Sigmoid colon (tissue), 7 donors: ENCODE measurements around the gene PLEKHO2. TPM values are rescaled to one million over a fixed set of nuclear protein-coding genes. Genes with fewer than 3 reads are reported as not detected.

Experiments used
- DNase-seq: peaks from one replicate; pipeline ENCODE4 v3.0.0-alpha.2; 2019
- H3K27ac ChIP-seq, 4 donors: fragments of 200-600 bp; sonication (generic); one replicate each; pipeline ENCODE4 v1.5.1; 2016 to 2019; ENCODE audit warnings: mild to moderate bottlenecking in 1 of 4
- H3K27me3 ChIP-seq, 3 donors: fragments of 200-600 bp; sonication (generic); one replicate each; pipeline ENCODE4 v1.5.1; 2019; ENCODE audit warnings: mild to moderate bottlenecking in 1 of 3
- H3K36me3 ChIP-seq, 4 donors: fragments of 200-600 bp; sonication (generic); one replicate each; pipeline ENCODE4 v1.5.1; 2016 to 2019
- H3K4me1 ChIP-seq, 4 donors: fragments of 200-600 bp; sonication (generic); one replicate each; pipeline ENCODE4 v1.5.1; 2017 to 2019
- H3K4me3 ChIP-seq, 4 donors: fragments of 200-600 bp; sonication (generic); one replicate each; pipeline ENCODE4 v1.5.1; 2017 to 2019; ENCODE audit warnings: mild to moderate bottlenecking in 2 of 4, moderate library complexity in 1 of 4
- H3K9me3 ChIP-seq, 4 donors: fragments of 200-600 bp in 3 of 4; sonication (generic) in 3 of 4; one replicate each; pipeline versions ENCODE4 v1.5.1 to v1.6.1; 2013 to 2019
- EP300 ChIP-seq, 4 donors: sonication (generic); formaldehyde crosslinking; IDR thresholded peaks; one replicate each; pipeline ENCODE4 v1.6.1; 2017; ENCODE audit warnings: antibody characterized with exemption in 4 of 4
- POLR2A ChIP-seq, 2 donors: fragments of 450-650 bp; IDR thresholded peaks; one replicate each; pipeline ENCODE4 v1.6.1; 2016; ENCODE audit warnings: antibody characterized with exemption in 2 of 2, mild to moderate bottlenecking in 2 of 2, moderate library complexity in 2 of 2
- POLR2AphosphoS5 ChIP-seq, 4 donors: sonication (generic); formaldehyde crosslinking; IDR thresholded peaks; one replicate each; pipeline ENCODE4 v1.6.1; 2017; ENCODE audit warnings: antibody characterized with exemption in 4 of 4
- WGBS, 2 donors: extraction: QIAGEN DNeasy Blood & Tissue Kit; methylation state at CpG; one replicate each; pipeline ENCODE4 v1.1.7; 2013; 5-methylcytosine and 5-hydroxymethylcytosine counted together
- intact Hi-C: fragments of 100-400 bp; cut with DNase I; formaldehyde crosslinking; loops from one replicate; pipeline ENCODE4 v1.15.1; 2023
- polyA plus RNA-seq, 3 donors: library from polyadenylated mRNA; stranded (reverse); fragments of 200-250 nt; gene quantifications; one replicate each; pipeline ENCODE4 v1.2.3, GENCODE V29; 2013
- total RNA-seq, 4 donors: library from RNA; depleted of rRNA; stranded (reverse); fragments of >200 nt; gene quantifications; one replicate each; pipeline ENCODE4 v1.1.0, GENCODE V29; 2016
- TF ChIP-seq, protein P1 (sequence below), 4 experiments: fragments of 450-650 bp in 3 of 4; fragments of 200-600 bp in 1 of 4; IDR thresholded peaks; one replicate each; pipeline ENCODE4 v1.5.1; 2016 to 2019; ENCODE audit warnings: antibody characterized with exemption in 4 of 4, mild to moderate bottlenecking in 3 of 4, moderate library complexity in 2 of 4
- donor health status: healthy with polysubstance abuse.
- donor health status: Bipolar disorder and iron deficiency.
- donor health status: healthy.

Gene PLEKHO2
- total and polyA plus RNA-seq, 7 donors = 11.4 to 43.4 (median 20.1) TPM

DNA sequence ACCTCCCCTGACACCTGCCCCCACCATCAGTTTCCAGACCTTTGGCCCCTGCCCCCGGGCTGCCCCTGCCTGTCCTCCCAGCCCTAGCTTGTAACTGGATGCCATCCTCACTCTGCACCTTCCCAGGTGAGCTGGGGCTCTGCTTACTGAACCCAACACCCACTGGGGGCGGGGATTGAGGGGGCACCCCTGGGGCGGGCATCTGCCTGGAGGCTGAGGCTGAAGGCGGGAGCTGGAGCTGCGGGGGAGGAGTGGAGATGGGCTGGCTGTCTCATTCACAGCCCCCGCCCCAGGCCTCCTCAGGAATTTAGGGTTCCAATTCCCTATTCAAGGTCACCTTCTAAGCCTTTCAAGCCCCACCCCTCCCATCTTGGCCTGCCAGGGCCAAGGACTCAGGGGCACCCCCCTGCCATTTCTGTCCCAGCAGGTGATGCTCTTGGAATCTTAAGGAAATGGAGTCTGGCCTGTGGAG lies 33.9 kb upstream of the PLEKHO2 start:
- Histone ChIP-seq H3K4me1 (peaks cover 0 to 51% (median 45%) of the 10 kb centered on the region in 4 donors), H3K9me3 (no peaks in the 10 kb centered on the region), H3K36me3 (no peaks in the 10 kb centered on the region), H3K4me3 (peak overlapping the region; percentile 19 to 38 (median 30)), H3K27ac (peak overlapping the region; percentile 89 to 91 (median 90)), H3K27me3 (no peaks in the 10 kb centered on the region)
- intact Hi-C loops = loop anchor here (5.0 kb wide), 1 partner anchor 115 kb away; no protein-coding TSS in a partner anchor
- DNase-seq = peak; percentile 74
- no peak for TF ChIP-seq POLR2AphosphoS5 (IDR thresholded peaks at IDR 0.05)
- no peak for TF ChIP-seq EP300 (IDR thresholded peaks at IDR 0.05)
- TF ChIP-seq, protein P1, sequence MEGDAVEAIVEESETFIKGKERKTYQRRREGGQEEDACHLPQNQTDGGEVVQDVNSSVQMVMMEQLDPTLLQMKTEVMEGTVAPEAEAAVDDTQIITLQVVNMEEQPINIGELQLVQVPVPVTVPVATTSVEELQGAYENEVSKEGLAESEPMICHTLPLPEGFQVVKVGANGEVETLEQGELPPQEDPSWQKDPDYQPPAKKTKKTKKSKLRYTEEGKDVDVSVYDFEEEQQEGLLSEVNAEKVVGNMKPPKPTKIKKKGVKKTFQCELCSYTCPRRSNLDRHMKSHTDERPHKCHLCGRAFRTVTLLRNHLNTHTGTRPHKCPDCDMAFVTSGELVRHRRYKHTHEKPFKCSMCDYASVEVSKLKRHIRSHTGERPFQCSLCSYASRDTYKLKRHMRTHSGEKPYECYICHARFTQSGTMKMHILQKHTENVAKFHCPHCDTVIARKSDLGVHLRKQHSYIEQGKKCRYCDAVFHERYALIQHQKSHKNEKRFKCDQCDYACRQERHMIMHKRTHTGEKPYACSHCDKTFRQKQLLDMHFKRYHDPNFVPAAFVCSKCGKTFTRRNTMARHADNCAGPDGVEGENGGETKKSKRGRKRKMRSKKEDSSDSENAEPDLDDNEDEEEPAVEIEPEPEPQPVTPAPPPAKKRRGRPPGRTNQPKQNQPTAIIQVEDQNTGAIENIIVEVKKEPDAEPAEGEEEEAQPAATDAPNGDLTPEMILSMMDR (IDR thresholded peaks at IDR 0.05) = no peak
- TF ChIP-seq POLR2A (IDR thresholded peaks at IDR 0.05) = no peak
- WGBS, 2 donors = 79 to 84% methylated on average over 6 of the region's 6 CpGs

DNA sequence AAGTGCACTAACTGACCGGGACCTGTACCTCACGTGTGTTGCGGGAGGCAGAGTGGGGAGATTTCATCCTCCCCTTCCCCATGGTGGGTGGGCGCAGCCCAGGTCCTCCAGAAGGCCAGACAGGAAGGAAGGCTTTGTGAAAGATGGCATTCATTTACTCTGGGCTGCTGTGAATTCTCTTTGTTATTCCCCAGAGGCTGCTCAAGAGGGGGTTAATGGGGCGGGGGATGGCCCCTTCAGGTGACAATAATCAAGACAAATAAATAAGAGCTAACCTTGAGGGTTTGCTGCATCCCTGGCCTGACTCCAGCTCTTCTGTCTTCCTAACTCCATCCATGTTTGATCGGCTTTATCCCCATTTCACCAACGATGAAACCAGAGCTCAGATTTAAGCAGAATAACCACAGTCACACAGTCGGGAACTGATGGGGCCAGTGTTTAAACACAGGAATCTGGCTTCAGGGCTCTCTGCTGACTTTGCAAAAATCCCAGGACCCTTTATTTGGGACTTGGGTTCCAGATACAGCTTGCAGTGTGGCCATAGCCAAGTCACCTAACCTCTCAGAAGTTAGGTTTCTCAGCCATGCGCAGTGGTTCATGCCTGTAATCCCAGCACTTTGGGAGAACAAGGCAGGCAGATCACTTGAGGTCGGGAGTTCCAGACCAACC lies 32.8 kb upstream of the PLEKHO2 start:
- intact Hi-C loops = loop anchor here (1.0 to 5.0 kb wide), 2 partner anchors 69 to 117 kb away; no protein-coding TSS in a partner anchor
- WGBS, 2 donors = 73 to 80% methylated on average over 10 of the region's 10 CpGs
- Histone ChIP-seq H3K4me1 (peaks cover 0 to 48% (median 43%) of the 10 kb centered on the region in 4 donors), H3K36me3 (no peaks in the 10 kb centered on the region), H3K27ac (peak overlapping the region; percentile 89 to 91 (median 90)), H3K9me3 (no peaks in the 10 kb centered on the region), H3K4me3 (no peak overlapping the region), H3K27me3 (no peaks in the 10 kb centered on the region)
- no peak for DNase-seq
- TF ChIP-seq POLR2A (IDR thresholded peaks at IDR 0.05) = no peak
- TF ChIP-seq, protein P1 (IDR thresholded peaks at IDR 0.05) = no peak
- no peak for TF ChIP-seq POLR2AphosphoS5 (IDR thresholded peaks at IDR 0.05)
- TF ChIP-seq EP300 (IDR thresholded peaks at IDR 0.05) = no peak

DNA sequence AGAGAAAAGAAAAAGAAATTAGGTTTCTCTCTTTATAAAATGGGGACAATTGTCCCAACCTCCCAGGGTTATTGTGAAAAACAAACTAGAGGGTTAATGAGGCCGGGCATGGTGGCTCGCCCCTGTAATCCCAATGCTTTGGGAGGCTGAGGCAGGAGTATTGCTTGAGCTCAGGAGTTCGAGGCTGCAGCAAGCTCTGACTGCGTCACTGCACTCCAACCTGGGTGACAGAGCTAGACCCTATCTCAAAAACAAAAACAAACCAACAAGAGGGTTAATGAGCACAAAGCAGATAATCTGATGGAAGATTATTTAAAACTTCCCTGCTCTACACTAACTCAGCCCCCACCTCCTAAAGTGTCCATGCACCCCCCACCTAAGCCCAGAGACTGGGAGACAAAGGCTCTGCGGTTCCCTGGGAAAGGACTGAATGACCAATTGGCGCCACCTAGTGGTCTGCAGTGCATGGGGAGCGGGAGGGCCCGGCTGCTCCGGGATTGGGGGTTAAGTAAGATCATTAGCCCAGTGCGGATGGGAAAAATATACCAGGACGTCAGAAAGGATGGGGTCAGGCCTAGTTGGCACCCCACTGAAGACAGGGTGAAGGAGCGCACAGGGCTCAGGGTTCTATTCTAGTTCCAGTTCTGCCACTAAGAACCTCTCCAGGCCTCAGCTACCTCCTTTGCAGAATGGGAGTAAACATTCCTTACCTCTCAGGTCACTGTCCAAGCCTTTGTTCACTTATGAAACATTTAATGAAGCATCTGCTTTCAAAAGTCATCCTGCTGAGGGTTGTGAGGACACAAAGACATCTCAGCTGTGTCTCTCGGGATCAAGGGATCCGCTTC lies 31.8 kb upstream of the PLEKHO2 start:
- Histone ChIP-seq H3K27me3 (no peaks in the 10 kb centered on the region), H3K9me3 (no peaks in the 10 kb centered on the region), H3K27ac (peak overlapping the region; percentile 89 to 91 (median 90)), H3K4me3 (no peak overlapping the region), H3K36me3 (no peaks in the 10 kb centered on the region), H3K4me1 (peaks cover 0 to 48% (median 43%) of the 10 kb centered on the region in 4 donors)
- TF ChIP-seq POLR2AphosphoS5 (IDR thresholded peaks at IDR 0.05) (peak in 1 of 4 donors; percentile 27), EP300 (IDR thresholded peaks at IDR 0.05) (no peak), POLR2A (IDR thresholded peaks at IDR 0.05) (no peak)
- TF ChIP-seq, protein P1 (IDR thresholded peaks at IDR 0.05) = peak; percentile 91 to 98 (median 94)
- intact Hi-C loops = loop anchor here (1.0 to 5.0 kb wide), 3 partner anchors 70 to 118 kb away; no protein-coding TSS in a partner anchor
- peak; percentile 93 for DNase-seq
- WGBS, 2 donors = 33 to 39% methylated on average over 14 of the region's 14 CpGs

DNA sequence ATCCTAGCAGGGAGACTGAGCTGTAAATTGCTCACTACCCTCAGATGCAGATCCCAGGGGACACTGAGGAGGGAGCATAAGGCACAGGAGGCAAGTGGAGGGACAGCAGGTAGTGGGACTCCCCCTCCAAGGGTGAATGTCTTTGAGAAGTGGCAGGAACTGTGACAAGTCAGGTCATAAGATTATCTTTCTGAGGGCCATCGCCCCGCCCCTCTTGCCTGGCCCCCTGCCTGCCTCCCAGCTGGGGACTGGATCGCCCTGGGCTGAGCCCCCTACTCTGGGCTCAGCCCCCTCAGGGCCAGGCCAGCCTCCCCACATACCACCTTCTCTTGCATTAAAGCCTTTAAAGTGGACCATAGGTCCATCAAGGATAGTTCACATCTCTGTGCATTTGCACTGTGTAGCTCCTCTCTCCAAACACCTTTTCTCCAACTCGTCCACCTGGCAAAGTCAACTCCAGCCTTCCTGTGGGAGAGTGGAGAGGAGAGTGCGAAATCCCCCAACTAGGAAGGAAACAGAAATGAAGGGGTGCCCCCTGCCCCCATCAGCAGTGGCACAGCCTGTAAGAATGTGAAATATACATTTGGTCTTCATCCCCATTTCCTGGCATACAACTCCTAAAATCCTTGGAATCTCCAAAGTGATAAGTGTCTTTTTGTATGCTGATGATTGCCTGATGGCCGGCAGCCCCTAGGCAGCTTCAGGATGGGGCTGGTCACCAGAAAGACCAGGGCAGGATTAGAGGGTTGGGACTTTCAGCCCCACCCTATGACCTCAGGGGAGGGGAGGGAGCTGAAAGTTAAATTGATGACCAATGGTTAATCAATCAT lies 31.0 kb upstream of the PLEKHO2 start:
- H3K9me3 ChIP-seq = no peaks in the 10 kb centered on the region
- WGBS, 2 donors = 76 to 84% methylated on average over 6 of the region's 6 CpGs
- intact Hi-C loops = loop anchor here (1.0 kb wide), 1 partner anchor 79 kb away; no protein-coding TSS in a partner anchor
- H3K36me3 ChIP-seq = no peaks in the 10 kb centered on the region
- no peaks in the 10 kb centered on the region for H3K27me3 ChIP-seq
- peak overlapping the region; percentile 89 to 91 (median 90) for H3K27ac ChIP-seq
- no peak for DNase-seq
- H3K4me1 ChIP-seq = peaks cover 0 to 48% (median 43%) of the 10 kb centered on the region in 4 donors
- no peak for TF ChIP-seq POLR2A (IDR thresholded peaks at IDR 0.05)
- TF ChIP-seq POLR2AphosphoS5 (IDR thresholded peaks at IDR 0.05) = no peak
- TF ChIP-seq, protein P1 (IDR thresholded peaks at IDR 0.05) = no peak
- no peak for TF ChIP-seq EP300 (IDR thresholded peaks at IDR 0.05)
- no peak overlapping the region for H3K4me3 ChIP-seq
